Vagina (tissue), 2 donors: ENCODE data around the gene FSD1. TPM values are rescaled to one million over a fixed set of nuclear protein-coding genes. Genes with fewer than 3 reads are reported as not detected.
"Not testable (repeated sequence)": the region's sequence is repeated elsewhere in the genome, so short reads cannot be mapped to it uniquely, and the experiment has no call there.

Experiments used
- DNase-seq, 2 donors: peaks; one replicate each; pipeline ENCODE4 v3.0.0-alpha.2; 2017; ENCODE audit errors: extremely low spot score in 2 of 2
- H3K27ac ChIP-seq: fragments of 200-600 bp; sonication (generic); one replicate; pipeline ENCODE4 v1.5.1; 2019
- H3K27me3 ChIP-seq: fragments of 200-600 bp; sonication (generic); one replicate; pipeline ENCODE4 v1.5.1; 2019
- H3K36me3 ChIP-seq, 2 donors: fragments of 200-600 bp; sonication (generic); one replicate each; pipeline ENCODE4 v1.5.1; 2017 to 2019
- H3K4me1 ChIP-seq: fragments of 200-600 bp; sonication (generic); one replicate; pipeline ENCODE4 v1.5.1; 2019
- H3K4me3 ChIP-seq, 2 donors: fragments of 200-600 bp; sonication (generic); 1 replicate in 1 of 2; 2 replicates in 1 of 2; pipeline ENCODE4 v1.5.1; 2016 to 2019
- H3K9me3 ChIP-seq: fragments of 200-600 bp; sonication (generic); one replicate; pipeline ENCODE4 v1.5.1; 2019
- POLR2A ChIP-seq, 2 donors: fragments of 450-650 bp; IDR thresholded peaks; one replicate each; pipeline ENCODE4 v1.6.1; 2017; ENCODE audit warnings: antibody characterized with exemption in 2 of 2, mild to moderate bottlenecking in 2 of 2, moderate library complexity in 2 of 2
- POLR2AphosphoS5 ChIP-seq, 2 donors: sonication (generic); formaldehyde crosslinking; IDR thresholded peaks; one replicate each; pipeline ENCODE4 v1.9.0; 2017; ENCODE audit warnings: antibody characterized with exemption in 2 of 2, mild to moderate bottlenecking in 2 of 2, low read depth in 1 of 2; ENCODE audit not compliant: insufficient read depth in 1 of 2
- intact Hi-C: fragments of 100-400 bp; cut with DNase I; formaldehyde crosslinking; loops from one replicate; pipeline ENCODE4 v1.15.1; 2023
- total RNA-seq: library from RNA; depleted of rRNA; stranded (reverse); fragments of >200 nt; gene quantifications from one replicate; pipeline ENCODE4 v1.2.3, GENCODE V29; 2016
- TF ChIP-seq, protein P1 (sequence below), 3 experiments: fragments of 450-650 bp in 2 of 3; fragments of 200-600 bp in 1 of 3; sonication (generic) in 1 of 3; IDR thresholded peaks; one replicate each; pipeline ENCODE4 v1.5.1; 2017 to 2019; ENCODE audit warnings: antibody characterized with exemption in 3 of 3, mild to moderate bottlenecking in 2 of 3, moderate library complexity in 2 of 3

The FSD1 gene
- total RNA-seq, 1 donor from 2014 or later, result 1.7 TPM

DNA sequence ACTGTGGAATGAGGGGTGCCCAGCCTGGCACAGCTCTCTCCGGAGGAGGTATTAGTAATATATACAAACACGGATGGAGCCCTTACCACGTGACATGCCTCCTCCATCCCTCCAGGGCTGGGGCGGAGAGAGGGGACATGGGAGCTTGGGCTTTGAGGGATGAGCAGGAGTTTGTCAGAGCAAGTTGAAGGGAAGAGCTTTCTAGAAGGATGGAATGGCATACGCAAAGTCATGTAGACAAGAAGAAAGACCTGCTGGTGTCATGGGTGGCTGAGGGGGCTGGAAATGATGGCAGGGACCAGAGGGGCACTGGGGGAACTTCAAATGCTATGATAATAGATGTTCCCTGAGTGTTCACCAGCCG, 41.6 kb downstream of the FSD1 start:
- no peak overlapping the region for H3K27ac ChIP-seq
- TF ChIP-seq, protein P1, sequence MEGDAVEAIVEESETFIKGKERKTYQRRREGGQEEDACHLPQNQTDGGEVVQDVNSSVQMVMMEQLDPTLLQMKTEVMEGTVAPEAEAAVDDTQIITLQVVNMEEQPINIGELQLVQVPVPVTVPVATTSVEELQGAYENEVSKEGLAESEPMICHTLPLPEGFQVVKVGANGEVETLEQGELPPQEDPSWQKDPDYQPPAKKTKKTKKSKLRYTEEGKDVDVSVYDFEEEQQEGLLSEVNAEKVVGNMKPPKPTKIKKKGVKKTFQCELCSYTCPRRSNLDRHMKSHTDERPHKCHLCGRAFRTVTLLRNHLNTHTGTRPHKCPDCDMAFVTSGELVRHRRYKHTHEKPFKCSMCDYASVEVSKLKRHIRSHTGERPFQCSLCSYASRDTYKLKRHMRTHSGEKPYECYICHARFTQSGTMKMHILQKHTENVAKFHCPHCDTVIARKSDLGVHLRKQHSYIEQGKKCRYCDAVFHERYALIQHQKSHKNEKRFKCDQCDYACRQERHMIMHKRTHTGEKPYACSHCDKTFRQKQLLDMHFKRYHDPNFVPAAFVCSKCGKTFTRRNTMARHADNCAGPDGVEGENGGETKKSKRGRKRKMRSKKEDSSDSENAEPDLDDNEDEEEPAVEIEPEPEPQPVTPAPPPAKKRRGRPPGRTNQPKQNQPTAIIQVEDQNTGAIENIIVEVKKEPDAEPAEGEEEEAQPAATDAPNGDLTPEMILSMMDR (IDR thresholded peaks at IDR 0.05), result no peak
- TF ChIP-seq POLR2A (IDR thresholded peaks at IDR 0.05) (no peak), POLR2AphosphoS5 (IDR thresholded peaks at IDR 0.05; ENCODE audit: insufficient read depth in 1 of 2, low read depth in 1 of 2) (no peak)
- no peak overlapping the region for H3K4me3 ChIP-seq
- H3K27me3 ChIP-seq, result no peaks in the 10 kb centered on the region
- H3K36me3 ChIP-seq, result peaks cover 0 to 12% of the 10 kb centered on the region in 2 donors
- no peak for DNase-seq
- no peaks in the 10 kb centered on the region for H3K9me3 ChIP-seq
- intact Hi-C loops, result no loop called here
- H3K4me1 ChIP-seq, result peaks cover 12% of the 10 kb centered on the region

DNA sequence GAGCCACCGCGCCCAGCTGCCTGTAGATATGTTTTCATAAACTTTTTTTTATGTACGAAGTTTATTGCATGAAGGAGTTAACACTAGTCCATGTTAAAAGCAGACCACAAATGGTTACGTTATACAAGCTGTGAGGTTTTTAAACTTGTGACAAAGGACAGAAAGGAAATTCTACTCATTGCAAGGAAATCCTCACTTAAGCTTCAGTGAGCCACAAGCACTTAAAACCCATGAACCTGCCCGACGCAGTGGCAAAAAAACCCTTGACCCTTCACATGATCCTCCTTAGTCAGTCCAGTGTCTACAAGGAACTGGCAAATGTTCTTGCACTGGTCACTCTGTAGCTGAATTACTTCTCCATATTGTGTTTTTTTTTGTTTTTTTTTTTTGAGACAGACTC, 43.1 kb downstream of the FSD1 start:
- Histone ChIP-seq H3K4me1 (peaks cover 7% of the 10 kb centered on the region), H3K36me3 (peaks cover 0 to 12% of the 10 kb centered on the region in 2 donors), H3K27me3 (no peaks in the 10 kb centered on the region), H3K27ac (no peak overlapping the region), H3K4me3 (no peak overlapping the region), H3K9me3 (no peaks in the 10 kb centered on the region)
- intact Hi-C loops, result no loop called here
- TF ChIP-seq POLR2A (IDR thresholded peaks at IDR 0.05), result no peak
- no peak for TF ChIP-seq POLR2AphosphoS5 (IDR thresholded peaks at IDR 0.05; ENCODE audit: insufficient read depth in 1 of 2, low read depth in 1 of 2)
- TF ChIP-seq, protein P1 (IDR thresholded peaks at IDR 0.05), result no peak
- no peak for DNase-seq

DNA sequence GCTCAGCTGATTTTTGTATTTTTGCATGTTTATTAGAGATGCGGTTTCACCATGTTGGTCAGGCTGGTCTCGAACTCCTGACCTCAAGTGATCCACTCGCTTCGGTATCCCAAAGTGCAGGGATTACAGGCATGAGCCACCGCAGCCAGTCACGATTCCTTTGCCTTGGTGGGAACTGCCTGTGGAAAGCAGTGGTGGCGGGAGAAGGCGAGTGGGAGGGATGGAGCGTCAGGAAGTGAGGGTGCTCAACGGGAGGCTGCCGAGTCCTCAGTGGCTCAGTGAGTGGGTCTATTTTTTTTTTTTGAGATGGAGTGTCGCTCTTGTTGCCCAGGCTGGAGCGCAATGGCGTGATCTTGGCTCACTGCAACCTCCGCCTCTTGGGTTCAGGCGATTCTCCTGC, 44.8 kb downstream of the FSD1 start:
- DNase-seq, H3K4me1 ChIP-seq, intact Hi-C loops, H3K9me3 ChIP-seq, H3K27me3 ChIP-seq, H3K4me3 ChIP-seq, H3K27ac ChIP-seq: not testable (repeated sequence)
- H3K36me3 ChIP-seq, result peaks cover 0 to 12% of the 10 kb centered on the region in 2 donors

DNA sequence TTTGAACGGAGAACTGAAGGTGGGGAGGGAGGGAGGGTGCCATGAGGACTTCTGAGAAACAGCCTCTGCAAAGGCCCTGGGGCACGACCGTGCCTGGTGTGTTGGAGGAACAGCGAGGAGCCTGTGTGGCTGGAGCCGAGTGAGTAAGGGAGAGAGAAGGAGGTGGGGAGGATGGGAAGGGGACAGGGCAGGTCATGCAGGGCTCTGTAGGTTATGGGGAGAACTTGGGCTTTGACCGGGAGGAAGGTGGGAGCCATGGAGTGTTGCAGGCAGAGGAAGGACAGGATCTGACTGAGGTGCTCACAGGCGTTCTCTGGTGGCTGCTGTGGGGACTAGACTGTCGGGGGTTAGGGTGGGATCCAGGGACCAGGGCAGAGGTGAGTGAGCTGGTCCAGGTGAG, 45.7 kb downstream of the FSD1 start:
- H3K27me3 ChIP-seq, result no peaks in the 10 kb centered on the region
- H3K27ac ChIP-seq, result no peak overlapping the region
- peaks cover 0 to 12% of the 10 kb centered on the region in 2 donors for H3K36me3 ChIP-seq
- H3K9me3 ChIP-seq, result no peaks in the 10 kb centered on the region
- H3K4me1 ChIP-seq, result no peaks in the 10 kb centered on the region
- intact Hi-C loops, result no loop called here
- no peak for TF ChIP-seq POLR2AphosphoS5 (IDR thresholded peaks at IDR 0.05; ENCODE audit: insufficient read depth in 1 of 2, low read depth in 1 of 2)
- no peak for TF ChIP-seq POLR2A (IDR thresholded peaks at IDR 0.05)
- TF ChIP-seq, protein P1 (IDR thresholded peaks at IDR 0.05), result no peak
- DNase-seq, result no peak
- no peak overlapping the region for H3K4me3 ChIP-seq

DNA sequence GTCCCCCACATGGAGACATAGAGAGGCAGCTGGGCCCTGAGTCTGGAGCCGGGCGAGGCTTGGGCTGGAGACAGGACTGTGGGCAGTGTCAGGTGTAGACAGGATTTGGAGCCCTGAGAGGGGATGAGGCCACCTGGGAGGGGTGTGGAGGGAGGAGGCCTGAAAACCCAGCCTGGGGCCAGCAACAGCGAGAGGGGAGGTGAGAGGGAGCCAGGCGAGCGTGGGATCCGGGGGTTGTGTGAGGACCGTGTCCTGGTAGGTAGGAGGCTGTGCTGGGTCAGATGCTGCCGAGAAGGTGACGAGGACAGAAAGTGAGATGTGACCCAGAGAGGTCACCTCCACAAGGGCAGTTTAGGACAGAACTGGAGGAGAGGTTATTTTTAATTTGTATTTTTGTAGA, 46.3 kb downstream of the FSD1 start:
- Histone ChIP-seq H3K4me3 (no peak overlapping the region), H3K36me3 (peaks cover 0 to 11% of the 10 kb centered on the region in 2 donors), H3K27me3 (no peaks in the 10 kb centered on the region), H3K27ac (no peak overlapping the region), H3K9me3 (no peaks in the 10 kb centered on the region), H3K4me1 (no peaks in the 10 kb centered on the region)
- TF ChIP-seq, protein P1 (IDR thresholded peaks at IDR 0.05), result no peak
- TF ChIP-seq POLR2A (IDR thresholded peaks at IDR 0.05) (no peak), POLR2AphosphoS5 (IDR thresholded peaks at IDR 0.05; ENCODE audit: insufficient read depth in 1 of 2, low read depth in 1 of 2) (no peak)
- intact Hi-C loops, result no loop called here
- no peak for DNase-seq

DNA sequence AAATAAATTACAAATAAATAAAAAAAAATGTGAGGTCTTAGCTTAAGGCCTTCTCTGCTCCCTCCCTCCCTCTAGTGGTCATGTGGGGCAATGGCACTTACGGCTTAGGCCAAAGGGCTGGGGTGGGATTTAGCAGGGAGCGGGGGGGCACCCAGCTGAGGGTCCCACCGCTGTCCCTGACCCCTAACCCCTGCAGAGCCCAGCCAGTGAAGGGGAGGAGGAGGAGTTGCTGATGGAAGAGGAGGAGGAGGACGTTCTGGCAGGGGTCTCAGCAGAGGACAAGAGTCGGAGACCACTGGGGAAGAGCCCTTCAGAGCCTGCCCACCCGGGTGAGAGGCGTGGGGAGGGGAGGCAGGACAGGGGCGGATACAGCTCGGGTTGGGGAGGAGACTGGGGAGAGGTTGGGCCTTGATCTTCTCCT, 48.3 kb downstream of the FSD1 start:
- H3K4me3 ChIP-seq, result no peak overlapping the region
- intact Hi-C loops, result no loop called here
- H3K27ac ChIP-seq, result no peak overlapping the region
- no peaks in the 10 kb centered on the region for H3K9me3 ChIP-seq
- H3K36me3 ChIP-seq, result peaks cover 0 to 11% of the 10 kb centered on the region in 2 donors
- DNase-seq, result no peak
- H3K27me3 ChIP-seq, result no peaks in the 10 kb centered on the region
- TF ChIP-seq POLR2A (IDR thresholded peaks at IDR 0.05) (no peak), POLR2AphosphoS5 (IDR thresholded peaks at IDR 0.05; ENCODE audit: insufficient read depth in 1 of 2, low read depth in 1 of 2) (no peak)
- TF ChIP-seq, protein P1 (IDR thresholded peaks at IDR 0.05), result peak in 1 of 3 experiments; percentile 72
- H3K4me1 ChIP-seq, result no peaks in the 10 kb centered on the region
